ENCODE measurements around the gene CPNE5.

DNA sequence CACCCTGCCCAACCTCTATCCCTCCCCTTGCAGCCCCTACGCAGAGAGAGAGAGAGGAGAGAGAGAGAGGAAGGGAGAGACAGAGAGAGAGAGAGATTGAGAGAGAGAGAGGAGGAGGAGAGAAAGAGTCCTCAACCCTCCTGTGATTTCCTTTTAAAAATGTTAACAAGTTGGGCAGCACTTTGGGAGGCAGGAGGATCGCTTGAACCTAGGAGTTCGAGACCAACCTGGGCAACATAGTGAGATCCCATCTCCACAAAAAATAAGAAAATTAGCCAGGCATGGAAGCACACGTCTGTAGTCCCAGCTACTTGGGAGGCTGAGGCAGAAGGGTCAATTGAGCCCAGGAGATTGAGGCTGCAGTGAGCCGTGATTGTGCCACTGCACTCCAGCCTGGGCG is 30.1 kb downstream of the CPNE5 start:
- TF ChIP-seq, protein P1, sequence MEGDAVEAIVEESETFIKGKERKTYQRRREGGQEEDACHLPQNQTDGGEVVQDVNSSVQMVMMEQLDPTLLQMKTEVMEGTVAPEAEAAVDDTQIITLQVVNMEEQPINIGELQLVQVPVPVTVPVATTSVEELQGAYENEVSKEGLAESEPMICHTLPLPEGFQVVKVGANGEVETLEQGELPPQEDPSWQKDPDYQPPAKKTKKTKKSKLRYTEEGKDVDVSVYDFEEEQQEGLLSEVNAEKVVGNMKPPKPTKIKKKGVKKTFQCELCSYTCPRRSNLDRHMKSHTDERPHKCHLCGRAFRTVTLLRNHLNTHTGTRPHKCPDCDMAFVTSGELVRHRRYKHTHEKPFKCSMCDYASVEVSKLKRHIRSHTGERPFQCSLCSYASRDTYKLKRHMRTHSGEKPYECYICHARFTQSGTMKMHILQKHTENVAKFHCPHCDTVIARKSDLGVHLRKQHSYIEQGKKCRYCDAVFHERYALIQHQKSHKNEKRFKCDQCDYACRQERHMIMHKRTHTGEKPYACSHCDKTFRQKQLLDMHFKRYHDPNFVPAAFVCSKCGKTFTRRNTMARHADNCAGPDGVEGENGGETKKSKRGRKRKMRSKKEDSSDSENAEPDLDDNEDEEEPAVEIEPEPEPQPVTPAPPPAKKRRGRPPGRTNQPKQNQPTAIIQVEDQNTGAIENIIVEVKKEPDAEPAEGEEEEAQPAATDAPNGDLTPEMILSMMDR (conservative IDR thresholded peaks at IDR 0.05) = no peak
- no peak for TF ChIP-seq ZFX (IDR thresholded peaks at IDR 0.05)
